ENCODE measurements around the gene NCK1.
"Not testable (repeated sequence)": the region's sequence is repeated elsewhere in the genome, so short reads cannot be mapped to it uniquely, and the experiment has no call there.

The NCK1 gene

DNA sequence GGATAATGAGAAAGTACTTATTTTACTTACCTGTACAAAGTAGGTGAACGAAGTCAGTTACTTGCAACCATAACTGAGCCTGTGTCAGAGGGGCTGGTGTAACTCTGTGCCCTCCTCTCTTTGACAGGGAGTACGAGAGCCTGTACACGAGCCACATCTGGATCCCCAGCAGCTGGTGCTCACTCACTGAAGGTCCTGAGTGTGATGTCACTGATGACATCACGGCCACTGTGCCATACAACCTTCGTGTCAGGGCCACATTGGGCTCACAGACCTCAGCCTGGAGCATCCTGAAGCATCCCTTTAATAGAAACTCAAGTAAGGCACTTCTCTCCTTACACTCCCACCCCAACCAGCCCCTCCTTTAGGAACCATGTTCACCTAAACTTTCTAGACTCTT is 120.0 kb downstream of the NCK1 start:
- H4K20me1 ChIP-seq (ENCODE audit: insufficient read depth, low read length), result no peaks in the 10 kb centered on the region

DNA sequence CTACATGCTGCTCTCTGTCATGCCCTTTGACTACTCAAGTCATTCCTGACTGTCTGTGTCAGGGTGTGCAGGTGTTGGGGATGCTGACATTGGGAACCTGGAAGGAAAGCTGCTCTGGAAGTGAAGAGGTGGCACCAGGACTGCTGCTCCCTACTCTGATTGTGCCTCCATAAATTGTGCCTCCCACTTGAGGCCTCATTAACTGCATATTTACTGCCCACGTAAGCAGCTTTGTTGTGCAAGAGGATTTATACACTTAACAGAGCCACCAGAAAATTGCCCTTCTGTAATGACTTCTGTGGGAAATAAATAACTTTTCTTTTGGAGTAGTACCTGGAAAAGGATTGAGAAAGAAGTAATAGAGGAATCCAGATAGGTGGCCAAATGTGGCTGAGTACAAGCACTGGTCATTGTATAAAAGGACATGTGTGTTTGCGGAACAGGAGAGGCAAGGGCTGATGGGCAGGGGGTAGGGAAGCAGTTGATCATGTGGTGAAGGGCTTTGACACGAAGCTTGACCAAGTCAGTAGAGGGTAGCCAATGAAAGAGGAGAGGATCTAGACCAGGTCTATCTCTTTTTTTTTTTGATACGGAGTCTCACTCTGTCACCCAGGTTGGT is 120.6 kb downstream of the NCK1 start:
- no peaks in the 10 kb centered on the region for H3K9me3 ChIP-seq (ENCODE audit: insufficient read depth, low read length)
- TF ChIP-seq, protein P1, sequence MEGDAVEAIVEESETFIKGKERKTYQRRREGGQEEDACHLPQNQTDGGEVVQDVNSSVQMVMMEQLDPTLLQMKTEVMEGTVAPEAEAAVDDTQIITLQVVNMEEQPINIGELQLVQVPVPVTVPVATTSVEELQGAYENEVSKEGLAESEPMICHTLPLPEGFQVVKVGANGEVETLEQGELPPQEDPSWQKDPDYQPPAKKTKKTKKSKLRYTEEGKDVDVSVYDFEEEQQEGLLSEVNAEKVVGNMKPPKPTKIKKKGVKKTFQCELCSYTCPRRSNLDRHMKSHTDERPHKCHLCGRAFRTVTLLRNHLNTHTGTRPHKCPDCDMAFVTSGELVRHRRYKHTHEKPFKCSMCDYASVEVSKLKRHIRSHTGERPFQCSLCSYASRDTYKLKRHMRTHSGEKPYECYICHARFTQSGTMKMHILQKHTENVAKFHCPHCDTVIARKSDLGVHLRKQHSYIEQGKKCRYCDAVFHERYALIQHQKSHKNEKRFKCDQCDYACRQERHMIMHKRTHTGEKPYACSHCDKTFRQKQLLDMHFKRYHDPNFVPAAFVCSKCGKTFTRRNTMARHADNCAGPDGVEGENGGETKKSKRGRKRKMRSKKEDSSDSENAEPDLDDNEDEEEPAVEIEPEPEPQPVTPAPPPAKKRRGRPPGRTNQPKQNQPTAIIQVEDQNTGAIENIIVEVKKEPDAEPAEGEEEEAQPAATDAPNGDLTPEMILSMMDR (IDR thresholded peaks at IDR 0.05; ENCODE audit: low read depth, low read length), result no peak
- TF ChIP-seq EZH2phosphoT487 (IDR thresholded peaks at IDR 0.05; ENCODE audit: low read depth), result no peak
- no peaks in the 10 kb centered on the region for H4K20me1 ChIP-seq (ENCODE audit: insufficient read depth, low read length)
- H3K9ac ChIP-seq (ENCODE audit: low read length), result no peak overlapping the region
- H3K27me3 ChIP-seq (ENCODE audit: low read depth, low read length), result no peaks in the 10 kb centered on the region
- H2AFZ ChIP-seq (ENCODE audit: low read depth, low read length), result no peak overlapping the region
- H3K4me1 ChIP-seq (ENCODE audit: low read length), result no peaks in the 10 kb centered on the region
- no peaks in the 10 kb centered on the region for H3K36me3 ChIP-seq (replicated peaks; ENCODE audit: low read depth, low read length)
- H3K4me3 ChIP-seq (ENCODE audit: low read length), result no peak overlapping the region
- no peak overlapping the region for H3K27ac ChIP-seq (ENCODE audit: low read length)
- H3K4me2 ChIP-seq (ENCODE audit: low read length), result no peak overlapping the region
- no peaks in the 10 kb centered on the region for H3K79me2 ChIP-seq (ENCODE audit: low read length)

More for the DNA sequence above, 120.0 kb downstream of the NCK1 start:
- H3K9me3 ChIP-seq (ENCODE audit: insufficient read depth, low read length), result no peaks in the 10 kb centered on the region
- no peak overlapping the region for H2AFZ ChIP-seq (ENCODE audit: low read depth, low read length)
- no peaks in the 10 kb centered on the region for H3K4me1 ChIP-seq (ENCODE audit: low read length)
- TF ChIP-seq, protein P1 (IDR thresholded peaks at IDR 0.05; ENCODE audit: low read depth, low read length), result no peak
- no peak for TF ChIP-seq EZH2phosphoT487 (IDR thresholded peaks at IDR 0.05; ENCODE audit: low read depth)
- H3K4me3 ChIP-seq (ENCODE audit: low read length), result no peak overlapping the region
- H3K79me2 ChIP-seq (ENCODE audit: low read length), result no peaks in the 10 kb centered on the region
- no peak overlapping the region for H3K9ac ChIP-seq (ENCODE audit: low read length)
- H3K27ac ChIP-seq (ENCODE audit: low read length), result no peak overlapping the region
- H3K4me2 ChIP-seq (ENCODE audit: low read length), result no peak overlapping the region
- H3K36me3 ChIP-seq (replicated peaks; ENCODE audit: low read depth, low read length), result no peaks in the 10 kb centered on the region
- no peaks in the 10 kb centered on the region for H3K27me3 ChIP-seq (ENCODE audit: low read depth, low read length)

DNA sequence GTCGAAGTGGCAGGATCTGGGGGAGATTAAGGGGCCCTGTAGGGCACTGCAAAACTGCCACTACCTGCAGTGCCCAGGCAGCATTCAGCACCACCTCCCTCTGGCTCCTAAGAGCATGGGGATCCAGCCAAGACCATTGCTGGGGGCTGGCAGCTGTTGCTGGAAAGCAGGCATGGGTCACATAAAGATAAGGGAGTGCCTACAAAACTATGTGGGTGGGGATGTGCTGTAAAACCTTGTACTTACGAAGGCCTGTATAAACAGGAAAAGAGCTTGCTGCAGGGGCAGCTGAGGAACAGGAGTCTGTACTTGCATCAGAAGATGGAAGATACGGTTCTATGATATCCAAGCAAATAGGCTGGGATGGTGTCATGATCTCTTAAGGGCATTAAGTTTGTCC is 122.8 kb downstream of the NCK1 start:
- Histone ChIP-seq H3K9me3 (ENCODE audit: insufficient read depth, low read length) (no peaks in the 10 kb centered on the region), H3K27ac (ENCODE audit: low read length) (no peak overlapping the region), H4K20me1 (ENCODE audit: insufficient read depth, low read length) (no peaks in the 10 kb centered on the region), H3K9ac (ENCODE audit: low read length) (no peak overlapping the region), H3K4me3 (ENCODE audit: low read length) (no peak overlapping the region), H2AFZ (ENCODE audit: low read depth, low read length) (no peak overlapping the region), H3K79me2 (ENCODE audit: low read length) (no peaks in the 10 kb centered on the region), H3K27me3 (ENCODE audit: low read depth, low read length) (no peaks in the 10 kb centered on the region), H3K4me2 (ENCODE audit: low read length) (no peak overlapping the region), H3K36me3 (replicated peaks; ENCODE audit: low read depth, low read length) (no peaks in the 10 kb centered on the region), H3K4me1 (ENCODE audit: low read length) (no peaks in the 10 kb centered on the region)
- TF ChIP-seq EZH2phosphoT487 (IDR thresholded peaks at IDR 0.05; ENCODE audit: low read depth), result no peak
- TF ChIP-seq, protein P1 (IDR thresholded peaks at IDR 0.05; ENCODE audit: low read depth, low read length), result no peak

DNA sequence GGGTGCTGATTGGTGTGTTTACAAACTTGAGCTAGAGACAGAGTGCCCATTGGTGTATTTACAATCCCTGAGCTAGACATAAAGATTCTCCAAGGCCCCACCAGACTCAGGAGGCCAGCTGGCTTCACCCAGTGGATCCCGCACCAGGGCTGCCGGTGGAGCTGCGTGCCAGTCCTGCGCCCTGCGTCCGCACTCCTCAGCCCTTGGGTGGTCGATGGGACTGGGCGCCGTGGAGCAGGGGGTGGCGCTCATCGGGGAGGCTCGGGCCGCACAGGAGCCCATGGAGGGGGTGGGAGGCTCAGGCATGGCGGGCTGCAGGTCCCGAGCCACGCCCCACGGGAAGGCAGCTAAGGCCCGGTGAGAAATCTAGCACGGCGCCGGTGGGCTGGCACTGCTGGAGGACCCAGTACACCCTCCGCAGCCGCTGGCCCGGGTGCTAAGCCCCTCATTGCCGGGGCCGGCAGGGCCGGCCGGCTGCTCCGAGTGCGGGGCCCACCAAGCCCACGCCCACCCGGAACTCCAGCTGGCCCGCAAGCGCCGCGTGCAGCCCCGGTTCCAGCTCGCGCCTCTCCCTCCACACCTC is 125.5 kb downstream of the NCK1 start:
- not testable (repeated sequence) for H3K27me3 ChIP-seq (ENCODE audit: low read depth, low read length); H3K4me1 ChIP-seq (ENCODE audit: low read length); H3K36me3 ChIP-seq (replicated peaks; ENCODE audit: low read depth, low read length); H3K27ac ChIP-seq (ENCODE audit: low read length); H3K9me3 ChIP-seq (ENCODE audit: insufficient read depth, low read length); H3K79me2 ChIP-seq (ENCODE audit: low read length); H3K9ac ChIP-seq (ENCODE audit: low read length); H3K4me2 ChIP-seq (ENCODE audit: low read length); H2AFZ ChIP-seq (ENCODE audit: low read depth, low read length); H3K4me3 ChIP-seq (ENCODE audit: low read length); H4K20me1 ChIP-seq (ENCODE audit: insufficient read depth, low read length)
